DOHH2 (cell line): ENCODE measurements around the gene IRAK2.

Source experiments
- CTCF ChIP-seq: fragments of 200-600 bp; sonication (generic); IDR thresholded peaks from one replicate; pipeline ENCODE4 v1.5.1; 2014; ENCODE audit warnings: antibody characterized with exemption, mild to moderate bottlenecking, low read depth, low read length; ENCODE audit not compliant: poor library complexity, severe bottlenecking
- EZH2phosphoT487 ChIP-seq: fragments of 200-600 bp; sonication (generic); IDR thresholded peaks from 2 replicates; pipeline ENCODE4 v1.6.1; 2017; ENCODE audit warnings: borderline replicate concordance, mild to moderate bottlenecking, antibody characterized with exemption, low read length, moderate library complexity, mixed read lengths

GRCh38 chr3:10284496-10284895 lies 119.8 kb downstream of the IRAK2 start:
- TF ChIP-seq CTCF: no peak
- TF ChIP-seq EZH2phosphoT487: no peak
